ENCODE data around the gene HLA-A. TPM values are rescaled to one million over a fixed set of nuclear protein-coding genes. Genes with fewer than 3 reads are reported as not detected.

HLA-A gene
- total RNA-seq, 1 donor from 2014 or later, result 252 TPM

- Histone ChIP-seq H3K27me3 (ENCODE audit: low read depth) (no peaks in the 10 kb centered on the region), H3K9me3 (replicated peaks) (no peaks in the 10 kb centered on the region), H3K4me1 (no peaks in the 10 kb centered on the region), H3K4me3 (no peak overlapping the region), H3K36me3 (no peaks in the 10 kb centered on the region), H3K27ac (replicated peaks) (no peak overlapping the region)
- no peak for TF ChIP-seq CTCF (IDR thresholded peaks at IDR 0.05; ENCODE audit: borderline replicate concordance)
- no peak for DNase-seq
- intact Hi-C loops (cut with micrococcal nuclease), result no loop called here
Measured at GRCh38 chr6:29908341-29908662, 34.0 kb upstream of the HLA-A start.

- no peak overlapping the region for H3K27ac ChIP-seq (replicated peaks)
- no peak for DNase-seq
- intact Hi-C loops (cut with micrococcal nuclease), result no loop called here
- no peaks in the 10 kb centered on the region for H3K27me3 ChIP-seq (ENCODE audit: low read depth)
- no peaks in the 10 kb centered on the region for H3K9me3 ChIP-seq (replicated peaks)
- H3K36me3 ChIP-seq, result no peaks in the 10 kb centered on the region
- no peaks in the 10 kb centered on the region for H3K4me1 ChIP-seq
- TF ChIP-seq CTCF (IDR thresholded peaks at IDR 0.05; ENCODE audit: borderline replicate concordance), result no peak
- H3K4me3 ChIP-seq, result no peak overlapping the region
Measured at GRCh38 chr6:29908710-29909109, 33.6 kb upstream of the HLA-A start.

- Histone ChIP-seq H3K27ac (replicated peaks) (no peak overlapping the region), H3K36me3 (no peaks in the 10 kb centered on the region), H3K9me3 (replicated peaks) (no peaks in the 10 kb centered on the region), H3K27me3 (ENCODE audit: low read depth) (no peaks in the 10 kb centered on the region), H3K4me1 (no peaks in the 10 kb centered on the region), H3K4me3 (no peak overlapping the region)
- TF ChIP-seq CTCF (IDR thresholded peaks at IDR 0.05; ENCODE audit: borderline replicate concordance), result no peak
- intact Hi-C loops (cut with micrococcal nuclease), result no loop called here
- DNase-seq, result no peak
Measured at GRCh38 chr6:29909985-29910384, 32.3 kb upstream of the HLA-A start.

GRCh38 chr6:29912840-29913239 lies 29.5 kb upstream of the HLA-A start:
- Histone ChIP-seq H3K9me3 (replicated peaks) (no peaks in the 10 kb centered on the region), H3K36me3 (no peaks in the 10 kb centered on the region), H3K4me3 (no peak overlapping the region), H3K4me1 (no peaks in the 10 kb centered on the region), H3K27me3 (ENCODE audit: low read depth) (no peaks in the 10 kb centered on the region), H3K27ac (replicated peaks) (no peak overlapping the region)
- no peak for DNase-seq
- TF ChIP-seq CTCF (IDR thresholded peaks at IDR 0.05; ENCODE audit: borderline replicate concordance), result no peak
- intact Hi-C loops (cut with micrococcal nuclease), result no loop called here

- H3K4me3 ChIP-seq, result no peak overlapping the region
- TF ChIP-seq CTCF (IDR thresholded peaks at IDR 0.05; ENCODE audit: borderline replicate concordance), result no peak
- no peaks in the 10 kb centered on the region for H3K27me3 ChIP-seq (ENCODE audit: low read depth)
- DNase-seq, result no peak
- H3K36me3 ChIP-seq, result no peaks in the 10 kb centered on the region
- no peaks in the 10 kb centered on the region for H3K4me1 ChIP-seq
- H3K9me3 ChIP-seq (replicated peaks), result no peaks in the 10 kb centered on the region
- H3K27ac ChIP-seq (replicated peaks), result no peak overlapping the region
- intact Hi-C loops (cut with micrococcal nuclease), result no loop called here
Measured at GRCh38 chr6:29916741-29917140, 25.6 kb upstream of the HLA-A start.

GRCh38 chr6:29917857-29918256 lies 24.5 kb upstream of the HLA-A start:
- Histone ChIP-seq H3K4me3 (no peak overlapping the region), H3K36me3 (no peaks in the 10 kb centered on the region), H3K4me1 (no peaks in the 10 kb centered on the region), H3K27ac (replicated peaks) (no peak overlapping the region), H3K27me3 (ENCODE audit: low read depth) (no peaks in the 10 kb centered on the region), H3K9me3 (replicated peaks) (no peaks in the 10 kb centered on the region)
- intact Hi-C loops (cut with micrococcal nuclease), result no loop called here
- TF ChIP-seq CTCF (IDR thresholded peaks at IDR 0.05; ENCODE audit: borderline replicate concordance), result no peak
- DNase-seq, result no peak

Measured in left ventricle myocardium inferior (tissue), 1 donor.